Measurements from ENCODE around the gene DUSP21. TPM values are rescaled to one million over a fixed set of nuclear protein-coding genes. Genes with fewer than 3 reads are reported as not detected.

DUSP21 gene
- total RNA-seq, 1 experiment from 2014 or later = not detected

- Histone ChIP-seq H3K9me3 (ENCODE audit: control insufficient read depth in 1 of 2, insufficient read depth in 1 of 2, low read depth in 1 of 2, low read length in 2 of 2) (no peaks in the 10 kb centered on the region), H3K9ac (ENCODE audit: low read length) (no peak overlapping the region), H3K4me2 (ENCODE audit: low read length) (no peak overlapping the region), H3K79me2 (ENCODE audit: insufficient read depth, low read length) (peaks cover 80% of the 10 kb centered on the region), H3K4me3 (replicated peaks in 1 of 2; ENCODE audit: low read depth in 1 of 2, low read length in 2 of 2) (no peak overlapping the region), H3K9me2 (ENCODE audit: insufficient read depth) (no peaks in the 10 kb centered on the region), H4K20me1 (ENCODE audit: insufficient read depth) (no peaks in the 10 kb centered on the region), H3K27ac (ENCODE audit: low read depth, low read length) (no peak overlapping the region), H3K36me3 (ENCODE audit: control insufficient read depth in 1 of 2, insufficient read depth in 2 of 2, low read length in 2 of 2) (no peaks in the 10 kb centered on the region), H3K4me1 (ENCODE audit: control insufficient read depth in 1 of 2, insufficient read depth in 2 of 2, low read length in 2 of 2) (peaks cover 2 to 13% of the 10 kb centered on the region in 2 experiments; a peak in 2 of 4 replicates), H3K27me3 (ENCODE audit: insufficient read depth, low read length) (no peaks in the 10 kb centered on the region), H2AFZ (ENCODE audit: low read depth, low read length, poor library complexity, severe bottlenecking) (no peak overlapping the region)
- no peak for TF ChIP-seq CBX3 (IDR thresholded peaks at IDR 0.05; ENCODE audit: low read depth)
- no peak for TF ChIP-seq YY1 (IDR thresholded peaks at IDR 0.05; ENCODE audit: extremely low read depth, insufficient replicate concordance, low read depth, low read length)
- no peak for TF ChIP-seq EZH2phosphoT487 (IDR thresholded peaks at IDR 0.05; ENCODE audit: borderline replicate concordance)
- no peak for TF ChIP-seq SRF (IDR thresholded peaks at IDR 0.05; ENCODE audit: low read depth)
- no peak for TF ChIP-seq MAX (IDR thresholded peaks at IDR 0.05)
- no peak for TF ChIP-seq FOSL1 (IDR thresholded peaks at IDR 0.05; ENCODE audit: low read depth)
- TF ChIP-seq ZNF274 (IDR thresholded peaks at IDR 0.05; ENCODE audit: low read depth, low read length) = no peak
- TF ChIP-seq, protein P1, sequence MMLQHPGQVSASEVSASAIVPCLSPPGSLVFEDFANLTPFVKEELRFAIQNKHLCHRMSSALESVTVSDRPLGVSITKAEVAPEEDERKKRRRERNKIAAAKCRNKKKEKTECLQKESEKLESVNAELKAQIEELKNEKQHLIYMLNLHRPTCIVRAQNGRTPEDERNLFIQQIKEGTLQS (IDR thresholded peaks at IDR 0.05) = no peak
- TF ChIP-seq SIN3A (IDR thresholded peaks at IDR 0.05; ENCODE audit: low read depth) = no peak
- TF ChIP-seq, protein P2, sequence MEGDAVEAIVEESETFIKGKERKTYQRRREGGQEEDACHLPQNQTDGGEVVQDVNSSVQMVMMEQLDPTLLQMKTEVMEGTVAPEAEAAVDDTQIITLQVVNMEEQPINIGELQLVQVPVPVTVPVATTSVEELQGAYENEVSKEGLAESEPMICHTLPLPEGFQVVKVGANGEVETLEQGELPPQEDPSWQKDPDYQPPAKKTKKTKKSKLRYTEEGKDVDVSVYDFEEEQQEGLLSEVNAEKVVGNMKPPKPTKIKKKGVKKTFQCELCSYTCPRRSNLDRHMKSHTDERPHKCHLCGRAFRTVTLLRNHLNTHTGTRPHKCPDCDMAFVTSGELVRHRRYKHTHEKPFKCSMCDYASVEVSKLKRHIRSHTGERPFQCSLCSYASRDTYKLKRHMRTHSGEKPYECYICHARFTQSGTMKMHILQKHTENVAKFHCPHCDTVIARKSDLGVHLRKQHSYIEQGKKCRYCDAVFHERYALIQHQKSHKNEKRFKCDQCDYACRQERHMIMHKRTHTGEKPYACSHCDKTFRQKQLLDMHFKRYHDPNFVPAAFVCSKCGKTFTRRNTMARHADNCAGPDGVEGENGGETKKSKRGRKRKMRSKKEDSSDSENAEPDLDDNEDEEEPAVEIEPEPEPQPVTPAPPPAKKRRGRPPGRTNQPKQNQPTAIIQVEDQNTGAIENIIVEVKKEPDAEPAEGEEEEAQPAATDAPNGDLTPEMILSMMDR (IDR thresholded peaks at IDR 0.05 in 2 of 3, conservative IDR thresholded peaks at IDR 0.05 in 1 of 3; ENCODE audit: borderline replicate concordance in 1 of 3, insufficient read depth in 1 of 3, low read depth in 2 of 3, low read length in 2 of 3) = no peak
- no peak for TF ChIP-seq JUND (IDR thresholded peaks at IDR 0.05)
- TF ChIP-seq RAD21 (IDR thresholded peaks at IDR 0.05; ENCODE audit: low read depth) = no peak
- TF ChIP-seq ELF1 (IDR thresholded peaks at IDR 0.05; ENCODE audit: borderline replicate concordance, low read depth) = no peak
- no peak for ATAC-seq
- no TSS peak for BruUV-seq (replicated peaks)
- no peak for DNase-seq (ENCODE audit: low read depth, low spot score)
- intact Hi-C loops (cut with micrococcal nuclease) = no loop called here
- ChIA-PET CTCF (no interaction called here), RAD21 (ENCODE audit: low non-redundant PET in 1 of 2, low total read pairs in 2 of 2, uncharacterized antibody in 2 of 2, unreplicated experiment in 2 of 2) (no interaction called here), POLR2A (interaction anchor here (1.1 kb wide), 1 partner anchor 11 kb away, joined by 4 read pairs; no protein-coding TSS in a partner anchor)
Observed at GRCh38 chrX:44876086-44876485, 32.3 kb downstream of the DUSP21 start.

All from HCT116 (cell line).